HCT116 (cell line): ENCODE data around the gene BABAM2.

ENCODE experiments used
- FOSL1 ChIP-seq: IDR thresholded peaks from 2 replicates; pipeline ENCODE4 v1.6.1; 2012; ENCODE audit warnings: low read depth
- POLR2A ChIP-seq: IDR thresholded peaks from 2 replicates; pipeline ENCODE4 v1.7.0; 2011; ENCODE audit warnings: borderline replicate concordance; ENCODE audit not compliant: insufficient read depth, insufficient read length; ENCODE audit errors: extremely low read depth

DNA sequence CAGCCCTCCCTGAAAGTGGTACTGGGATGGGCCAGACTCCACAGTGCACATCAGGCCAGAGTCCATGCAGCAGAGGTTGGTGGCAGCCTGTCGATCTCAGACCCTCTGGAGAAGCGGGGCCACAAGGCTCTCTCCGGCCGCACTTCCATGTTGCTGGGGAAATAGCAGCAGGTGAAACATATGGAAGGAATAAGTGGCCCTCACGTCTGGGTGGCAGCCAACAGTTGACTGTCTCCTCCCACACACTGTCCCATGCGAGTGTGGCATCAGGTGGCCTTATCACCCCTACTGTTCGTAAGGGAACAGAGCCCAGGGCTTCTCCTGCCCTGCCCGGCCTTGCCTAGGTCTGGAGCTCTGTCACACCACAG is 444.0 kb downstream of the BABAM2 start:
- TF ChIP-seq FOSL1: no peak
- no peak for TF ChIP-seq POLR2A
